ENCODE measurements around the gene PARD3B.

GRCh38 chr2:205511221-205511620, 965.9 kb downstream of the PARD3B start:
- TF ChIP-seq RAD21 (IDR thresholded peaks at IDR 0.05; ENCODE audit: low read length) (no peak), CTCF (conservative IDR thresholded peaks at IDR 0.05; ENCODE audit: low read depth, low read length) (no peak), POLR2A (IDR thresholded peaks at IDR 0.05; ENCODE audit: low read depth, low read length) (no peak), MXI1 (IDR thresholded peaks at IDR 0.05; ENCODE audit: borderline replicate concordance, low read depth, low read length) (no peak), ELK1 (IDR thresholded peaks at IDR 0.05; ENCODE audit: borderline replicate concordance, low read depth, low read length) (no peak), MAFK (IDR thresholded peaks at IDR 0.05; ENCODE audit: low read depth, low read length) (no peak)
